Caco-2 (cell line): ENCODE measurements around the gene MAS1L. TPM values are rescaled to one million over a fixed set of nuclear protein-coding genes. Genes with fewer than 3 reads are reported as not detected.

ENCODE experiments used
- BruUV-seq: library from RNA; stranded (reverse); fragments of 400-500 nt; replicated peaks from 2 replicates; lab custom pipeline; 2021; lab: Mats Ljungman, UMichigan
- CTCF ChIA-PET: fragments of 300-600 bp; sonication (Branson Sonifier 250); formaldehyde crosslinking; loops from one replicate; lab custom pipeline; 2022; ENCODE audit warnings: antibody characterized with exemption; lab: Charles Lee
- POLR2A ChIA-PET: fragments of 300-600 bp; sonication (Branson Sonifier 250); formaldehyde crosslinking; loops from one replicate; lab custom pipeline; 2022; ENCODE audit warnings: antibody characterized with exemption; lab: Charles Lee
- DNase-seq, 2 experiments: peaks; one replicate each; pipeline versions ENCODE4 v3.0.0 to v3.0.0-alpha.2; 2020 to 2022
- H3K27me3 ChIP-seq: replicated peaks from 2 replicates; pipeline ENCODE4 v1.6.0; 2011; ENCODE audit warnings: low read length; ENCODE audit not compliant: control insufficient read depth, insufficient read depth
- H3K36me3 ChIP-seq: 2 replicates; pipeline ENCODE4 v1.5.1; 2011; ENCODE audit warnings: low read length; ENCODE audit not compliant: control insufficient read depth, insufficient read depth
- H3K4me1 ChIP-seq: fragments of 250-450 bp; sonication (Bioruptor Pico); 2 replicates; pipeline ENCODE4 v1.5.1; 2020; ENCODE audit warnings: mild to moderate bottlenecking
- H3K4me3 ChIP-seq: 2 replicates; pipeline ENCODE4 v1.5.1; 2011; ENCODE audit warnings: low read depth, mild to moderate bottlenecking, control low read depth, low read length
- H3K9me3 ChIP-seq: fragments of 250-450 bp; sonication (Bioruptor Pico); 2 replicates; pipeline ENCODE4 v1.5.1; 2020; ENCODE audit warnings: mild to moderate bottlenecking, moderate library complexity
- H3K27ac Mint-ChIP-seq: one replicate; pipeline ENCODE4 v1.8.0; 2022; ENCODE audit warnings: mixed read lengths; ENCODE audit not compliant: unreplicated experiment
- H3K27me3 Mint-ChIP-seq: one replicate; pipeline ENCODE4 v1.8.0; 2022; ENCODE audit warnings: mixed read lengths; ENCODE audit not compliant: insufficient read depth, unreplicated experiment
- H3K36me3 Mint-ChIP-seq: one replicate; pipeline ENCODE4 v1.8.0; 2022; ENCODE audit warnings: mild to moderate bottlenecking, mixed read lengths; ENCODE audit not compliant: insufficient read depth, unreplicated experiment
- H3K4me1 Mint-ChIP-seq: one replicate; pipeline ENCODE4 v1.8.0; 2022; ENCODE audit warnings: low read depth, mixed read lengths; ENCODE audit not compliant: unreplicated experiment
- H3K4me3 Mint-ChIP-seq: one replicate; pipeline ENCODE4 v1.8.0; 2022; ENCODE audit warnings: mild to moderate bottlenecking, moderate library complexity, mixed read lengths; ENCODE audit not compliant: unreplicated experiment
- H3K9me3 Mint-ChIP-seq: one replicate; pipeline ENCODE4 v1.8.0; 2022; ENCODE audit warnings: mixed read lengths; ENCODE audit not compliant: unreplicated experiment
- intact Hi-C: fragments of 100-400 bp; cut with micrococcal nuclease; formaldehyde crosslinking; loops from one replicate; pipeline ENCODE4 v1.10.0; 2022; ENCODE audit not compliant: unreplicated experiment
- total RNA-seq: library from RNA; stranded (reverse); gene quantifications from 2 replicates; pipeline ENCODE4 v1.2.3, GENCODE V29; 2022
- TF ChIP-seq, protein P1 (sequence below), 2 experiments: fragments of 200-600 bp in 1 of 2; IDR thresholded peaks; 1 replicate in 1 of 2; 2 replicates in 1 of 2; pipeline versions ENCODE4 v1.5.1 to v1.8.0; 2011 to 2022; ENCODE audit warnings: antibody characterized with exemption in 1 of 2, control low read depth in 1 of 2, inconsistent platforms in 1 of 2, low read depth in 1 of 2, low read length in 1 of 2, mild to moderate bottlenecking in 1 of 2, moderate library complexity in 1 of 2; ENCODE audit not compliant: insufficient read depth in 1 of 2, severe bottlenecking in 1 of 2, unreplicated experiment in 1 of 2

The MAS1L gene
- total RNA-seq, 1 experiment from 2014 or later = not detected

DNA sequence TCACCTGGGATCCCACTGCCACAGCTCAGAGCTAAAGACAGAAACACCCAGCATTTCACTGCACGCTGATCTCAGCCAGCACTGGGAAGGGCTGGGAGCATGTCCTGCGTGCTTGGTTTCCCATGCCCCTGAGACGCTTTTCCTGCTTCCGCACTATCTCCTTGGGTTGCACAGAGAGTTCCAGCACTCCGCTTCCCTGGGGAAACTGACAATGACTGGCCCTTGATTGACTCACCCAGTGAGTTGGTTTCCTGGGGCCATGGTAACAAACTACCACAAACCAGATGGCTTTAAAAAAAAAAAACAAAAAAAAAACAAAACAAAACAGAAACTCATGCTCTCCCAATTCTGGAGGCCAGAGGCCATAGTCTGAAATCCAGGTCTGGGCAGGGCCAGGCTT lies 14.8 kb upstream of the MAS1L start:
- no peaks in the 10 kb centered on the region for H3K36me3 ChIP-seq
- ChIA-PET POLR2A (no interaction called here), CTCF (no interaction called here)
- peaks cover 1% of the 10 kb centered on the region; the same call in 1 of the 2 replicates for H3K27me3 ChIP-seq
- no peak overlapping the region for H3K27ac Mint-ChIP-seq
- TF ChIP-seq, protein P1, sequence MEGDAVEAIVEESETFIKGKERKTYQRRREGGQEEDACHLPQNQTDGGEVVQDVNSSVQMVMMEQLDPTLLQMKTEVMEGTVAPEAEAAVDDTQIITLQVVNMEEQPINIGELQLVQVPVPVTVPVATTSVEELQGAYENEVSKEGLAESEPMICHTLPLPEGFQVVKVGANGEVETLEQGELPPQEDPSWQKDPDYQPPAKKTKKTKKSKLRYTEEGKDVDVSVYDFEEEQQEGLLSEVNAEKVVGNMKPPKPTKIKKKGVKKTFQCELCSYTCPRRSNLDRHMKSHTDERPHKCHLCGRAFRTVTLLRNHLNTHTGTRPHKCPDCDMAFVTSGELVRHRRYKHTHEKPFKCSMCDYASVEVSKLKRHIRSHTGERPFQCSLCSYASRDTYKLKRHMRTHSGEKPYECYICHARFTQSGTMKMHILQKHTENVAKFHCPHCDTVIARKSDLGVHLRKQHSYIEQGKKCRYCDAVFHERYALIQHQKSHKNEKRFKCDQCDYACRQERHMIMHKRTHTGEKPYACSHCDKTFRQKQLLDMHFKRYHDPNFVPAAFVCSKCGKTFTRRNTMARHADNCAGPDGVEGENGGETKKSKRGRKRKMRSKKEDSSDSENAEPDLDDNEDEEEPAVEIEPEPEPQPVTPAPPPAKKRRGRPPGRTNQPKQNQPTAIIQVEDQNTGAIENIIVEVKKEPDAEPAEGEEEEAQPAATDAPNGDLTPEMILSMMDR (IDR thresholded peaks at IDR 0.05; ENCODE audit: insufficient read depth in 1 of 2, low read depth in 1 of 2, low read length in 1 of 2, severe bottlenecking in 1 of 2, unreplicated experiment in 1 of 2) = no peak
- H3K27me3 Mint-ChIP-seq = peaks cover 11% of the 10 kb centered on the region
- BruUV-seq = no TSS peak
- intact Hi-C loops = no loop called here
- H3K4me1 ChIP-seq = no peaks in the 10 kb centered on the region
- no peak overlapping the region for H3K4me3 Mint-ChIP-seq
- no peaks in the 10 kb centered on the region for H3K4me1 Mint-ChIP-seq
- H3K4me3 ChIP-seq = no peak overlapping the region
- no peak for DNase-seq
- H3K9me3 Mint-ChIP-seq = no peaks in the 10 kb centered on the region
- no peaks in the 10 kb centered on the region for H3K36me3 Mint-ChIP-seq
- H3K9me3 ChIP-seq = no peaks in the 10 kb centered on the region

DNA sequence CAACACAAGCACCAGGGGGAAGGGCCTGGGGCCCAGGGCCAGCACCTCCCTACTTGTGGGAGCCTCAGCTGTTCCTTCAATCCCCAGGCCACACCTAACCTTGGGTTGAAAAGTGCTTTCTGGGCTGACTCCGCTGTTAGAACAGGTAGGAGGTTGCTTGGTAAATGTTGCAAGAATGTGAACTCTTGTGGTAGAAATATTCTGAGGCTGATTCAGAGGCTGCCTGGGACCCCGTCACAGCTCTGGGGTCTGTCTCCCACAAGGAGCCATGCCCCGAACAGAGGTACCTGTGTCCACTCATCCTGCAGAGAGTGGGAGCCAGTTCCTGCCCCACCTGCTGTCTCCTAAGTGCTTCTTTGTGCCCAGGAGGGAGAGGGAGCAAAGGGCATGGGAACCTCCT lies 14.4 kb upstream of the MAS1L start:
- no peaks in the 10 kb centered on the region for H3K9me3 Mint-ChIP-seq
- H3K27ac Mint-ChIP-seq = no peak overlapping the region
- peaks cover 15% of the 10 kb centered on the region for H3K27me3 Mint-ChIP-seq
- Histone ChIP-seq H3K4me1 (no peaks in the 10 kb centered on the region), H3K27me3 (peaks cover 1% of the 10 kb centered on the region; the same call in 1 of the 2 replicates), H3K4me3 (no peak overlapping the region), H3K9me3 (no peaks in the 10 kb centered on the region), H3K36me3 (no peaks in the 10 kb centered on the region)
- DNase-seq = no peak
- no peak overlapping the region for H3K4me3 Mint-ChIP-seq
- ChIA-PET POLR2A (no interaction called here), CTCF (no interaction called here)
- intact Hi-C loops = no loop called here
- no peaks in the 10 kb centered on the region for H3K36me3 Mint-ChIP-seq
- no TSS peak for BruUV-seq
- TF ChIP-seq, protein P1 (IDR thresholded peaks at IDR 0.05; ENCODE audit: insufficient read depth in 1 of 2, low read depth in 1 of 2, low read length in 1 of 2, severe bottlenecking in 1 of 2, unreplicated experiment in 1 of 2) = no peak
- no peaks in the 10 kb centered on the region for H3K4me1 Mint-ChIP-seq

DNA sequence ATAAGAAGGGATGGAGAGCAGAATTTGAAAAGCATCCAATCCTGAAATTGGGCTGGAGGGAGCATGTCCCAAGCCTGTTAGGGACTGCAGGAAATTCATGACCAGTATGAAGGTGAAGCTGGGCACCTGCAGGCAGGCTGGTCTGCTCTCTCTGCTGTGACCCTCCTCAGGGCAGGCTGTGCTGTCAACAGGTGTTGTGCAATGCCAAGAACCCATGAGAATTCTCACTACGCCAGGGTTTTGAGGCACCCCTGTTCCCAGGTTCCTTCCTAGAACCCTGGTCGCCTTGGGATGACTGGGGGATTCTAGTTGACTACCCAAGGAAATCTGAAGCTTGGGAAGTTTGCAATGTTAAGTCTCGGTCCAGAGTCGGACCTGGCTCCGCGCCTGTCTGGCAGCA lies 13.3 kb upstream of the MAS1L start:
- H3K27me3 ChIP-seq = peaks cover 1% of the 10 kb centered on the region; the same call in 1 of the 2 replicates
- intact Hi-C loops = no loop called here
- TF ChIP-seq, protein P1 (IDR thresholded peaks at IDR 0.05; ENCODE audit: insufficient read depth in 1 of 2, low read depth in 1 of 2, low read length in 1 of 2, severe bottlenecking in 1 of 2, unreplicated experiment in 1 of 2) = no peak
- H3K4me1 ChIP-seq = no peaks in the 10 kb centered on the region
- CTCF ChIA-PET = no interaction called here
- Mint-ChIP-seq H3K4me1 (no peaks in the 10 kb centered on the region), H3K36me3 (no peaks in the 10 kb centered on the region), H3K27me3 (peaks cover 12% of the 10 kb centered on the region), H3K9me3 (no peaks in the 10 kb centered on the region), H3K4me3 (no peak overlapping the region), H3K27ac (no peak overlapping the region)
- H3K36me3 ChIP-seq = no peaks in the 10 kb centered on the region
- H3K4me3 ChIP-seq = no peak overlapping the region
- POLR2A ChIA-PET = no interaction called here
- DNase-seq = no peak
- BruUV-seq = no TSS peak
- H3K9me3 ChIP-seq = no peaks in the 10 kb centered on the region
